HepG2 (cell line): ENCODE measurements around the gene ENSA. TPM values are rescaled to one million over a fixed set of nuclear protein-coding genes. Genes with fewer than 3 reads are reported as not detected.

Experiments
- CHCHD3 ChIP-seq: sonication (generic); formaldehyde crosslinking; IDR thresholded peaks from 2 replicates; pipeline ENCODE4 v1.8.0; 2022; ENCODE audit warnings: mild to moderate bottlenecking, missing genetic modification reagents, moderate library complexity
- ELF4 ChIP-seq: sonication (generic); formaldehyde crosslinking; IDR thresholded peaks from 2 replicates; pipeline ENCODE4 v1.5.0; 2020; ENCODE audit warnings: missing genetic modification reagents, mild to moderate bottlenecking, moderate library complexity, borderline replicate concordance
- FOSL2 ChIP-seq: sonication (generic); formaldehyde crosslinking; IDR thresholded peaks from 2 replicates; pipeline ENCODE4 v1.4.0; 2020; ENCODE audit warnings: missing genetic modification reagents
- FOXK2 ChIP-seq: fragments of 450-650 bp; IDR thresholded peaks from 2 replicates; pipeline ENCODE4 v1.6.1; 2016
- ISX ChIP-seq: sonication (generic); formaldehyde crosslinking; conservative IDR thresholded peaks from 2 replicates; pipeline ENCODE4 v1.5.0; 2020; ENCODE audit warnings: missing genetic modification reagents
- KLF12 ChIP-seq: sonication (generic); formaldehyde crosslinking; IDR thresholded peaks from 2 replicates; pipeline ENCODE4 v1.4.0; 2020; ENCODE audit warnings: missing genetic modification reagents, borderline replicate concordance
- KMT2A ChIP-seq: sonication (generic); formaldehyde crosslinking; IDR thresholded peaks from 2 replicates; pipeline ENCODE4 v1.4.0; 2020; ENCODE audit warnings: missing genetic modification reagents
- MED8 ChIP-seq: sonication (generic); formaldehyde crosslinking; IDR thresholded peaks from 2 replicates; pipeline ENCODE4 v1.8.1; 2023; ENCODE audit warnings: mild to moderate bottlenecking, missing genetic modification reagents; ENCODE audit not compliant: insufficient replicate concordance
- MEF2D ChIP-seq: sonication (generic); formaldehyde crosslinking; IDR thresholded peaks from 2 replicates; pipeline ENCODE4 v1.5.1; 2020; ENCODE audit warnings: mild to moderate bottlenecking, missing genetic modification reagents
- NAIF1 ChIP-seq: sonication (generic); formaldehyde crosslinking; IDR thresholded peaks from 2 replicates; pipeline ENCODE4 v1.5.0; 2020; ENCODE audit warnings: mild to moderate bottlenecking, missing genetic modification reagents, borderline replicate concordance
- NR2F1 ChIP-seq, 2 experiments: fragments of 450-650 bp in 1 of 2; formaldehyde crosslinking in 1 of 2; IDR thresholded peaks; 2 replicates each; pipeline versions ENCODE4 v1.5.0 to v1.6.1; 2016 to 2020; ENCODE audit warnings: mild to moderate bottlenecking in 1 of 2, missing compliant biosample characterization in 1 of 2, missing genetic modification reagents in 1 of 2, moderate library complexity in 1 of 2
- PAWR ChIP-seq: sonication (generic); formaldehyde crosslinking; IDR thresholded peaks from 2 replicates; pipeline ENCODE4 v1.4.0; 2020; ENCODE audit warnings: missing genetic modification reagents, mild to moderate bottlenecking, borderline replicate concordance
- RNF2 ChIP-seq: fragments of 450-650 bp; conservative IDR thresholded peaks from 2 replicates; pipeline ENCODE4 v1.6.1; 2016; ENCODE audit warnings: low read depth
- WIZ ChIP-seq: sonication (generic); formaldehyde crosslinking; IDR thresholded peaks from 2 replicates; pipeline ENCODE4 v1.5.1; 2020; ENCODE audit warnings: mild to moderate bottlenecking, missing genetic modification reagents
- XRCC5 ChIP-seq: fragments of 200-400 bp; formaldehyde crosslinking; optimal IDR thresholded peaks from 2 replicates; pipeline ENCODE3; 2017; ENCODE audit warnings: mild to moderate bottlenecking, low read length
- ZFP36 ChIP-seq: fragments of 150-350 bp; IDR thresholded peaks from 2 replicates; pipeline ENCODE4 v1.6.1; 2018; ENCODE audit warnings: borderline replicate concordance, low read length, low read depth; ENCODE audit not compliant: partially characterized antibody
- ZMYM4 ChIP-seq: sonication (generic); formaldehyde crosslinking; IDR thresholded peaks from 2 replicates; pipeline ENCODE4 v1.8.1; 2023; ENCODE audit warnings: mild to moderate bottlenecking, missing genetic modification reagents
- ZNF331 ChIP-seq: sonication (generic); formaldehyde crosslinking; IDR thresholded peaks from 2 replicates; pipeline ENCODE4 v1.4.0; 2020; ENCODE audit warnings: missing genetic modification reagents
- ZNF367 ChIP-seq: sonication (generic); formaldehyde crosslinking; IDR thresholded peaks from 2 replicates; pipeline ENCODE4 v1.4.0; 2020; ENCODE audit warnings: missing genetic modification reagents, borderline replicate concordance
- ZNF510 ChIP-seq: sonication (generic); formaldehyde crosslinking; IDR thresholded peaks from 2 replicates; pipeline ENCODE4 v1.4.0; 2020; ENCODE audit warnings: low read depth, mild to moderate bottlenecking, missing genetic modification reagents
- ZNF773 ChIP-seq: sonication (generic); formaldehyde crosslinking; IDR thresholded peaks from 2 replicates; pipeline ENCODE4 v1.4.0; 2020; ENCODE audit warnings: missing genetic modification reagents, borderline replicate concordance
- ZNF879 ChIP-seq: sonication (generic); formaldehyde crosslinking; IDR thresholded peaks from 2 replicates; pipeline ENCODE4 v1.8.1; 2023; ENCODE audit warnings: missing genetic modification reagents
- ZSCAN12 ChIP-seq: sonication (generic); formaldehyde crosslinking; IDR thresholded peaks from 2 replicates; pipeline ENCODE4 v1.9.0; 2021; ENCODE audit warnings: mild to moderate bottlenecking, missing genetic modification reagents
- polyA plus RNA-seq, 8 experiments: library from polyadenylated mRNA; depleted of rRNA in 3 of 8; stranded (reverse) in 7 of 8; unstranded in 1 of 8; fragments of >200 nt; fragmentation: Illumina TruSeq in 4 of 8; extraction: Trizol in 4 of 8; gene quantifications; 2 replicates each; pipeline versions ENCODE4 v1.2.1 to v1.2.3, GENCODE V29; 2011 to 2016; ENCODE audit warnings: low read depth in 4 of 8, missing spikeins in 1 of 8, mixed read lengths in 1 of 8; ENCODE audit not compliant: insufficient read depth in 1 of 8
- total RNA-seq, 5 experiments: library from RNA; depleted of rRNA; stranded (reverse); fragments of >200 nt; fragmentation: Illumina TruSeq; extraction: Trizol; gene quantifications; 2 replicates each; pipeline ENCODE4 v1.2.3, GENCODE V29; 2016; ENCODE audit warnings: low read depth in 1 of 5
- TF ChIP-seq, protein P1 (sequence below): sonication (generic); formaldehyde crosslinking; conservative IDR thresholded peaks from 2 replicates; pipeline ENCODE4 v1.4.0; 2020; ENCODE audit warnings: missing genetic modification reagents
- TF ChIP-seq, protein P2 (sequence below): sonication (generic); formaldehyde crosslinking; IDR thresholded peaks from 2 replicates; pipeline ENCODE4 v1.5.0; 2020; ENCODE audit warnings: missing genetic modification reagents
- TF ChIP-seq, protein P3 (sequence below): sonication (generic); formaldehyde crosslinking; IDR thresholded peaks from 2 replicates; pipeline ENCODE4 v1.4.0; 2020; ENCODE audit warnings: missing genetic modification reagents

Gene ENSA
- total and polyA plus RNA-seq, 2 of the 13 experiments (the other 11 are each of a cell fraction or from before 2014, with no cell fraction given) = 54.5 to 111 TPM

DNA sequence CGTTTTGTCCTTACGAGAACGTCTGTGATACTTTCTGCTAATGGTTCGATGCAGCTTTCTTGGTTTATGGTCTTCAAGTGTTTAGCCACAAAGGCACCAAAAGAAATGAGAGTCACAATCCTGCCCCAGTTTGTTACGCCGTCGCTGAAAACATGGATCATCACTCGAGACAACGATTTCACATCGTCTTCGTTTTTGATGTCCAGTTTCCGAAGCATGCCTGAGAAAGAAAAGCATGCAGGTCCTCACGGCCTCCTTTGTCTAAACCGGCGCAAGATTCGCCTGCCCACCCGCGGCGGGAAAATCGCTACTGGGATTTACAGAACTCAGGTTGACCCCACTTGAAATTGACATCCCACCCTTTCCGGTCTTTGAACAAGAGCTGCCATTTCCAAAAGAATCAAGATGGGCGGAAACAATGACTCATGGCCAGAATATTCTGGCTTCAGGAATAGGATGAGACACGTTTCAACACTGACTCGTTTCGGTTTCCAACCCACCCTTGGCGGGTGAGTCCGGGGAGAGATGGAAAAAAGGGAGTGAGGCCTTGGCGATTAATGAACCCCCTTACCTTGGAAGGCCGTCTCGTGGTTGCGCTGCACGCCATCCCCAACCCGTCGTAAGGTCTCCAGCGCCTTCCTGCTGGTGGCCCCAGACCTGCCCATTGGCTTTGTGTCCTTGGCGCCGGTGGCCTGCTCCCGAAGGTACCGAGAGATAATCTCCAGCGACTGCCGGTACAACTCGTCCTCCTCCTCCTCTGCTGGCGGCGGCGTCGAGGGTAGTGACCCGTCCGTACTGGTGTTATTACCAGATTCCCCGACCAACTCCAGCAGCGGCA, 50.9 kb downstream of the ENSA start (continued):
- TF ChIP-seq, protein P1, sequence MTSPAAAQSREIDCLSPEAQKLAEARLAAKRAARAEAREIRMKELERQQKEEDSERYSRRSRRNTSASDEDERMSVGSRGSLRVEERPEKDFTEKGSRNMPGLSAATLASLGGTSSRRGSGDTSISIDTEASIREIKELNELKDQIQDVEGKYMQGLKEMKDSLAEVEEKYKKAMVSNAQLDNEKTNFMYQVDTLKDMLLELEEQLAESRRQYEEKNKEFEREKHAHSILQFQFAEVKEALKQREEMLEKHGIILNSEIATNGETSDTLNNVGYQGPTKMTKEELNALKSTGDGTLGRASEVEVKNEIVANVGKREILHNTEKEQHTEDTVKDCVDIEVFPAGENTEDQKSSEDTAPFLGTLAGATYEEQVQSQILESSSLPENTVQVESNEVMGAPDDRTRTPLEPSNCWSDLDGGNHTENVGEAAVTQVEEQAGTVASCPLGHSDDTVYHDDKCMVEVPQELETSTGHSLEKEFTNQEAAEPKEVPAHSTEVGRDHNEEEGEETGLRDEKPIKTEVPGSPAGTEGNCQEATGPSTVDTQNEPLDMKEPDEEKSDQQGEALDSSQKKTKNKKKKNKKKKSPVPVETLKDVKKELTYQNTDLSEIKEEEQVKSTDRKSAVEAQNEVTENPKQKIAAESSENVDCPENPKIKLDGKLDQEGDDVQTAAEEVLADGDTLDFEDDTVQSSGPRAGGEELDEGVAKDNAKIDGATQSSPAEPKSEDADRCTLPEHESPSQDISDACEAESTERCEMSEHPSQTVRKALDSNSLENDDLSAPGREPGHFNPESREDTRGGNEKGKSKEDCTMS (CRISPR knock-in tag) = no peak
- TF ChIP-seq ZSCAN12 (CRISPR knock-in tag) (no peak), ZNF331 (CRISPR knock-in tag) (0 out of 2 replicates have a peak, but pooled peaks have one; percentile 12), NAIF1 (CRISPR knock-in tag) (no peak), XRCC5 (peak; percentile 12), ZFP36 (no peak), ISX (CRISPR knock-in tag) (no peak), ZNF879 (CRISPR knock-in tag) (no peak), ZMYM4 (CRISPR knock-in tag) (no peak), FOSL2 (peak; percentile 86), KMT2A (CRISPR knock-in tag) (peak; percentile 18; the same call in 1 of the 2 replicates), ZNF510 (CRISPR knock-in tag) (no peak), RNF2 (no peak), MEF2D (CRISPR knock-in tag) (peak; percentile 43; the same call in 1 of the 2 replicates), PAWR (no peak), NR2F1 (CRISPR knock-in tag; IDR thresholded peaks at IDR 0.05) (no peak), CHCHD3 (CRISPR knock-in tag) (no peak), ELF4 (CRISPR knock-in tag) (no peak), FOXK2 (no peak), KLF12 (CRISPR knock-in tag) (0 out of 2 replicates have a peak, but pooled peaks have one; percentile 11), WIZ (CRISPR knock-in tag) (no peak), MED8 (CRISPR knock-in tag) (no peak), ZNF367 (CRISPR knock-in tag) (no peak), ZNF773 (CRISPR knock-in tag) (no peak)
- TF ChIP-seq, protein P2, sequence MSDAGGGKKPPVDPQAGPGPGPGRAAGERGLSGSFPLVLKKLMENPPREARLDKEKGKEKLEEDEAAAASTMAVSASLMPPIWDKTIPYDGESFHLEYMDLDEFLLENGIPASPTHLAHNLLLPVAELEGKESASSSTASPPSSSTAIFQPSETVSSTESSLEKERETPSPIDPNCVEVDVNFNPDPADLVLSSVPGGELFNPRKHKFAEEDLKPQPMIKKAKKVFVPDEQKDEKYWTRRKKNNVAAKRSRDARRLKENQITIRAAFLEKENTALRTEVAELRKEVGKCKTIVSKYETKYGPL (CRISPR knock-in tag) = no peak
- TF ChIP-seq, protein P3, sequence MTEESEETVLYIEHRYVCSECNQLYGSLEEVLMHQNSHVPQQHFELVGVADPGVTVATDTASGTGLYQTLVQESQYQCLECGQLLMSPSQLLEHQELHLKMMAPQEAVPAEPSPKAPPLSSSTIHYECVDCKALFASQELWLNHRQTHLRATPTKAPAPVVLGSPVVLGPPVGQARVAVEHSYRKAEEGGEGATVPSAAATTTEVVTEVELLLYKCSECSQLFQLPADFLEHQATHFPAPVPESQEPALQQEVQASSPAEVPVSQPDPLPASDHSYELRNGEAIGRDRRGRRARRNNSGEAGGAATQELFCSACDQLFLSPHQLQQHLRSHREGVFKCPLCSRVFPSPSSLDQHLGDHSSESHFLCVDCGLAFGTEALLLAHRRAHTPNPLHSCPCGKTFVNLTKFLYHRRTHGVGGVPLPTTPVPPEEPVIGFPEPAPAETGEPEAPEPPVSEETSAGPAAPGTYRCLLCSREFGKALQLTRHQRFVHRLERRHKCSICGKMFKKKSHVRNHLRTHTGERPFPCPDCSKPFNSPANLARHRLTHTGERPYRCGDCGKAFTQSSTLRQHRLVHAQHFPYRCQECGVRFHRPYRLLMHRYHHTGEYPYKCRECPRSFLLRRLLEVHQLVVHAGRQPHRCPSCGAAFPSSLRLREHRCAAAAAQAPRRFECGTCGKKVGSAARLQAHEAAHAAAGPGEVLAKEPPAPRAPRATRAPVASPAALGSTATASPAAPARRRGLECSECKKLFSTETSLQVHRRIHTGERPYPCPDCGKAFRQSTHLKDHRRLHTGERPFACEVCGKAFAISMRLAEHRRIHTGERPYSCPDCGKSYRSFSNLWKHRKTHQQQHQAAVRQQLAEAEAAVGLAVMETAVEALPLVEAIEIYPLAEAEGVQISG (CRISPR knock-in tag) = peak; percentile 34; the same call in 1 of the 2 replicates
